ENCODE results near the gene MACF1. TPM values are rescaled to one million over a fixed set of nuclear protein-coding genes. Genes with fewer than 3 reads are reported as not detected.
A peak's percentile ranks its signal among the peaks of the same experiment; 100 is the strongest.

The MACF1 gene
- total RNA-seq, 2 donors from 2014 or later, result 169 to 292 TPM

GRCh38 chr1:39321979-39322378 is 117.5 kb downstream of the MACF1 start:
- H3K36me3 Mint-ChIP-seq (ENCODE audit: insufficient read depth in 2 of 2), result peaks cover 15 to 34% of the 10 kb centered on the region in 2 donors
- no peak overlapping the region for H3K4me3 Mint-ChIP-seq
- DNase-seq (no peak), ATAC-seq (replicated peaks in 1 of 2) (no peak)
- no peaks in the 10 kb centered on the region for H3K9me3 Mint-ChIP-seq
- H3K4me1 Mint-ChIP-seq (ENCODE audit: low read depth), result no peaks in the 10 kb centered on the region
- H3K27ac Mint-ChIP-seq, result peak overlapping the region; percentile 71
- no peaks in the 10 kb centered on the region for H3K27me3 Mint-ChIP-seq (ENCODE audit: low read depth)

GRCh38 chr1:39322431-39322830 is 117.9 kb downstream of the MACF1 start:
- Mint-ChIP-seq H3K36me3 (ENCODE audit: insufficient read depth in 2 of 2) (peaks cover 12 to 33% of the 10 kb centered on the region in 2 donors), H3K4me1 (ENCODE audit: low read depth) (no peaks in the 10 kb centered on the region), H3K27me3 (ENCODE audit: low read depth) (no peaks in the 10 kb centered on the region), H3K9me3 (no peaks in the 10 kb centered on the region), H3K27ac (peak overlapping the region; percentile 36), H3K4me3 (no peak overlapping the region)
- DNase-seq (no peak), ATAC-seq (replicated peaks in 1 of 2) (no peak)

DNA sequence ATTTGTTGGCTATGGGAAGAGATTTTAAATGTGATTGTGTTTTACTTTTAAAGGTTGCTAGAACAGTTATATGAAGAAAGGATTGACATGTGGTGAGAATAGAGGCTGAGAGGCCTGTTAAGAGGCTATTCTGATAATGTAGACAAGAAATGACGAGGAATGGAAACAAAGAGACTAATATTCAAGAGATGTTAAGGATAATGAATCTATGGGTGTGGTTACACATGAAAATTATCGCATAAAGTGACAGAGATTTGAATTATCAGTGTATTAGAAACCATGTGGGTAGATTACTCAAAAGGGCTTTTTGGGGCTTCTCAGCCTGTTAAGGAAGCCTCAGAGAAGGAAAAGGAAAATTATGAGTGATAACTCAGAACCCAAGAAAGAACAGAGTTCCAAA is 120.4 kb downstream of the MACF1 start:
- no peak for ATAC-seq (replicated peaks in 1 of 2)
- no peak overlapping the region for H3K27ac Mint-ChIP-seq
- peaks cover 10 to 24% of the 10 kb centered on the region in 2 donors for H3K36me3 Mint-ChIP-seq (ENCODE audit: insufficient read depth in 2 of 2)
- no peak overlapping the region for H3K4me3 Mint-ChIP-seq
- H3K9me3 Mint-ChIP-seq, result no peaks in the 10 kb centered on the region
- no peak for DNase-seq
- H3K27me3 Mint-ChIP-seq (ENCODE audit: low read depth), result no peaks in the 10 kb centered on the region
- peaks cover 4% of the 10 kb centered on the region for H3K4me1 Mint-ChIP-seq (ENCODE audit: low read depth)

DNA sequence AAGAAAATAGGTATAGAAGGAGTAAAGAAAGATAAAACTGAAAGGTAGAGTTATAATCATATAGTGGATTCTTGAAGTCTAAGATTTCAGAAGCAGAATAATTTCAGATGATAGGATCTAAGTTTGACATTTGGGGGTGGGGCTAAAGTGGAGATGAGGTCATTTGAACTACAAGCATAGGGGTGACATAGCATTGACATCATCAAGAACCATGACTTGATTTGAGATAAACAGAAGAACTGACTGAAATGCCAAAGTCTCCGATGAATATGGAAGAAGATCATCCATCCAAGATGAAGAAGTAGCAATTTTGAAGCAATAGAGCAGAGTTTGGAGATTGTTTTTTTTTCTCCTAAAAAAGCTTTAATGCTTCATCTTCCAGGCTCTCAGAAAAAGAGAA is 122.3 kb downstream of the MACF1 start:
- Mint-ChIP-seq H3K4me3 (peak overlapping the region in 1 of 2 donors; percentile 4), H3K27me3 (ENCODE audit: low read depth) (no peaks in the 10 kb centered on the region), H3K27ac (peak overlapping the region; percentile 28), H3K9me3 (no peaks in the 10 kb centered on the region), H3K4me1 (ENCODE audit: low read depth) (peaks cover 4% of the 10 kb centered on the region), H3K36me3 (ENCODE audit: insufficient read depth in 2 of 2) (peaks cover 7 to 19% of the 10 kb centered on the region in 2 donors)
- ATAC-seq (replicated peaks in 1 of 2) (no peak), DNase-seq (no peak)

- Mint-ChIP-seq H3K4me1 (ENCODE audit: low read depth) (peaks cover 4% of the 10 kb centered on the region), H3K36me3 (ENCODE audit: insufficient read depth in 2 of 2) (peaks cover 6 to 14% of the 10 kb centered on the region in 2 donors), H3K27me3 (ENCODE audit: low read depth) (no peaks in the 10 kb centered on the region), H3K9me3 (no peaks in the 10 kb centered on the region), H3K4me3 (peak overlapping the region; percentile 25 to 84), H3K27ac (peak overlapping the region; percentile 95)
- peak in 1 of 2 donors; percentile 62 for ATAC-seq (replicated peaks in 1 of 2)
- DNase-seq, result no peak
These were observed 123.6 kb downstream of the MACF1 start for GRCh38 chr1:39328095-39328494.

DNA sequence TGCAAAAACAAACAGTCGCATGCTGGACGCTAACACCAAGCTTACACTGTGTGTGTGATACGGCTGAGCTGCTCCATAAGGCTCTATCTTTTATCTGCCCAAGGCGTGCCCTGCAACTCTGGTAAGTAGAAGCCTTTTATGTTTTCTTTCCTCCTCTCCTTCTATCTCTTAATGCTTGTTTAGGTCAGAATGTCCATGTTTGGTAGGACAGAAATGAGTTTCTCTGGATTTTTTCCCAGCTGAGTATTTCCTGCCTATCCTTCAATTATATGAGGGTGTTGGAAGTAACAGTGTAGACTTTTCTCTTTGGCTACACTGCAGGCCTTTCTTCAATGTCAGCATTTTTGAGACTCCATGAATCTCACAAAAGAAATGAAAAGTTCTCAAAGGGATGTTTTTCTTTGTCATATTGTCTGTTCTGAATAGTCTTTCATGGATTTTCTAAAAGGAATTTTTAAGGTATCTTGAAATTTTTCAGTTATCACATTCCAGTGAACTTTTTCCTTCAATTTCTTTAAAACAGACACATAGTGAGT is 124.2 kb downstream of the MACF1 start:
- ATAC-seq (replicated peaks in 1 of 2) (peak in 1 of 2 donors; percentile 23), DNase-seq (no peak)
- Mint-ChIP-seq H3K4me1 (ENCODE audit: low read depth) (peaks cover 4% of the 10 kb centered on the region), H3K36me3 (ENCODE audit: insufficient read depth in 2 of 2) (peaks cover 6 to 14% of the 10 kb centered on the region in 2 donors), H3K9me3 (no peaks in the 10 kb centered on the region), H3K27ac (peak overlapping the region; percentile 95), H3K27me3 (ENCODE audit: low read depth) (no peaks in the 10 kb centered on the region), H3K4me3 (peak overlapping the region; percentile 25 to 84)

GRCh38 chr1:39331647-39332046 is 127.2 kb downstream of the MACF1 start:
- Mint-ChIP-seq H3K4me3 (peak overlapping the region in 1 of 2 donors; percentile 61), H3K36me3 (ENCODE audit: insufficient read depth in 2 of 2) (peaks cover 6 to 18% of the 10 kb centered on the region in 2 donors), H3K27ac (peak overlapping the region; percentile 97)

DNA sequence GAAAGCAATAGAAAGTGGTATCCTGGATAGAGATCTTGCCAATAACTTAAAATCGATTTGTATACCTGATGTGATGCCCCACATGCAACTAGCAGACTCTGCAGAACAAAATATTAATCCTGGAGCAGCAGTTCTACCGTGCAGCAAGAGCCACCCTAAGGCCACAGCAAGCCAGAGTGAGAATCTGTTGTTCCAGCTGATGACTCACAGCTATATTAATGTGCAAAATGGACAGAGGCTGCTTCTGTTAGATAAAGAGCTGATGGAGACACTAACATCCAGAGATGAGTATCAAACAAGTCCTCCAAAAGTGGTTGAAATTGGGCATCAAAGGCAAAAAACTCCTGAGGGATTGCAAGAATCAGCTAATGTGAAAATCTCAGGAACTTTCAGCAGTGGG is 127.8 kb downstream of the MACF1 start:
- Mint-ChIP-seq H3K27ac (peak overlapping the region; percentile 97), H3K9me3 (no peaks in the 10 kb centered on the region), H3K27me3 (ENCODE audit: low read depth) (no peaks in the 10 kb centered on the region), H3K36me3 (ENCODE audit: insufficient read depth in 2 of 2) (peaks cover 5 to 14% of the 10 kb centered on the region in 2 donors), H3K4me3 (peak overlapping the region in 1 of 2 donors; percentile 61), H3K4me1 (ENCODE audit: low read depth) (peaks cover 4% of the 10 kb centered on the region)
- no peak for ATAC-seq (replicated peaks in 1 of 2)
- DNase-seq, result no peak

More at GRCh38 chr1:39331647-39332046, 127.2 kb downstream of the MACF1 start:
- ATAC-seq (replicated peaks in 1 of 2), result no peak
- no peaks in the 10 kb centered on the region for H3K27me3 Mint-ChIP-seq (ENCODE audit: low read depth)
- peaks cover 4% of the 10 kb centered on the region for H3K4me1 Mint-ChIP-seq (ENCODE audit: low read depth)
- DNase-seq, result no peak
- H3K9me3 Mint-ChIP-seq, result no peaks in the 10 kb centered on the region

- Mint-ChIP-seq H3K36me3 (ENCODE audit: insufficient read depth in 2 of 2) (peaks cover 4 to 17% of the 10 kb centered on the region in 2 donors), H3K27ac (peak overlapping the region; percentile 97), H3K9me3 (no peaks in the 10 kb centered on the region), H3K27me3 (ENCODE audit: low read depth) (no peaks in the 10 kb centered on the region), H3K4me3 (peak overlapping the region in 1 of 2 donors; percentile 61), H3K4me1 (ENCODE audit: low read depth) (peaks cover 4% of the 10 kb centered on the region)
- ATAC-seq (replicated peaks in 1 of 2), result peak in 1 of 2 donors; percentile 75
- peak in 1 of 2 donors; percentile 10 for DNase-seq
These were observed 128.3 kb downstream of the MACF1 start for GRCh38 chr1:39332828-39333227.

DNA sequence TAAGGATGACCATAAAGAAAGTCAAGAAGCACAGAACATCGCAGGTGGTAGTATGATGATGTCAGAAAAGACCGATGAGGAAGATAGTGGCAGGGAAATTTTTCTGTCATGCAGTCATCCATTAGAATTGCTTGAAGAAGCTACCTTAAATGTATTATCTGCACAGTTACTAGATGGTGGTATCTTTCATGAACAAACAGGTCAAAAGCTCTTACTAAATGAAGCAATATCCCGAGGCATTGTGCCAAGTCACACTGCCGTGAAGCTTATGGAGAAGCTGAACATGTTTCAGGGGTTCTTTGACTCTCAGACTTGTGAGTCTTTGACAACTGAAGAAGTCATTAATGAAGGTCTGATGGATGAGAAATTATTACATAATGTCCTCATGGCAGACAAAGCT is 128.8 kb downstream of the MACF1 start:
- ATAC-seq (replicated peaks in 1 of 2) (peak in 1 of 2 donors; percentile 25), DNase-seq (no peak)
- peak overlapping the region in 1 of 2 donors; percentile 61 for H3K4me3 Mint-ChIP-seq
- H3K4me1 Mint-ChIP-seq (ENCODE audit: low read depth), result no peaks in the 10 kb centered on the region
- peaks cover 2 to 16% of the 10 kb centered on the region in 2 donors for H3K36me3 Mint-ChIP-seq (ENCODE audit: insufficient read depth in 2 of 2)
- peak overlapping the region; percentile 97 for H3K27ac Mint-ChIP-seq
- no peaks in the 10 kb centered on the region for H3K9me3 Mint-ChIP-seq
- no peaks in the 10 kb centered on the region for H3K27me3 Mint-ChIP-seq (ENCODE audit: low read depth)

- no peak for DNase-seq
- Mint-ChIP-seq H3K27ac (peak overlapping the region; percentile 48), H3K4me3 (peak overlapping the region in 1 of 2 donors; percentile 3), H3K4me1 (ENCODE audit: low read depth) (no peaks in the 10 kb centered on the region), H3K36me3 (ENCODE audit: insufficient read depth in 2 of 2) (peaks cover 2 to 21% of the 10 kb centered on the region in 2 donors), H3K27me3 (ENCODE audit: low read depth) (no peaks in the 10 kb centered on the region), H3K9me3 (no peaks in the 10 kb centered on the region)
- ATAC-seq (replicated peaks in 1 of 2), result no peak
These were observed 130.7 kb downstream of the MACF1 start for GRCh38 chr1:39335216-39335615.

GRCh38 chr1:39337067-39337466 is 132.6 kb downstream of the MACF1 start:
- peaks cover 7 to 19% of the 10 kb centered on the region in 2 donors for H3K36me3 Mint-ChIP-seq (ENCODE audit: insufficient read depth in 2 of 2)

DNA sequence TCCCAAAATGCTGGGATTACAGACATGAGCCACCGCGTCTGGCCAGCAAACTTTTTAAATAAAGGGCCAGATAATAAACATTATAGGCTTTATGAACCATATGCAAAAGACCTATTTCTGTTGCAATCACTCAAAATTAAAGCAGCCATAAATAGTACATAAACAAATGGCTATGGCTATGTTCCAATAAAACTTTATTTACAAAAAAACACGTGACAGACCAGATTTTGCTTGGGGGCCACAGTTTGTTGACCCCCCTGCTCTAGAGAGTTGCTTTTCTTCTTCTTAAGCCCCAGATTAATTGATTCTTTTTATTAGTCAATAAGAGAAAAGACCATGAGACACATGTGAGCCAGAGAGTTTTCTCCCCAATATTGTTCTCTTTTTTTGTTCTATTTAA is 138.3 kb downstream of the MACF1 start:
- H3K27ac Mint-ChIP-seq, result peak overlapping the region; percentile 61
- ATAC-seq (replicated peaks in 1 of 2), result no peak

More at GRCh38 chr1:39337067-39337466, 132.6 kb downstream of the MACF1 start:
- Mint-ChIP-seq H3K9me3 (no peaks in the 10 kb centered on the region), H3K4me3 (no peak overlapping the region), H3K27me3 (ENCODE audit: low read depth) (no peaks in the 10 kb centered on the region), H3K4me1 (ENCODE audit: low read depth) (no peaks in the 10 kb centered on the region), H3K27ac (no peak overlapping the region)
- DNase-seq (no peak), ATAC-seq (replicated peaks in 1 of 2) (no peak)

More for the DNA sequence above, 138.3 kb downstream of the MACF1 start:
- H3K9me3 Mint-ChIP-seq, result no peaks in the 10 kb centered on the region
- H3K4me3 Mint-ChIP-seq, result no peak overlapping the region
- peaks cover 12 to 19% of the 10 kb centered on the region in 2 donors for H3K36me3 Mint-ChIP-seq (ENCODE audit: insufficient read depth in 2 of 2)
- H3K27me3 Mint-ChIP-seq (ENCODE audit: low read depth), result no peaks in the 10 kb centered on the region
- no peaks in the 10 kb centered on the region for H3K4me1 Mint-ChIP-seq (ENCODE audit: low read depth)
- DNase-seq, result no peak
